ENCODE results near the gene SPINK8.

Gene SPINK8

GRCh38 chr3:48306290-48306689 is 27.2 kb downstream of the SPINK8 start:
- Histone ChIP-seq H3K4me3 (ENCODE audit: low read depth, low read length, poor library complexity, severe bottlenecking) (no peak overlapping the region), H3F3A (ENCODE audit: insufficient read depth, low read length) (no peaks in the 10 kb centered on the region), H3K9ac (ENCODE audit: low read length) (peak overlapping the region; percentile 27; the same call in 1 of the 2 replicates), H3K4me1 (ENCODE audit: insufficient read depth, low read length, severe bottlenecking) (peaks cover 35% of the 10 kb centered on the region), H3K27ac (ENCODE audit: low read depth, low read length, poor library complexity, severe bottlenecking) (peak overlapping the region; percentile 77), H4K20me1 (ENCODE audit: insufficient read depth, low read length) (no peaks in the 10 kb centered on the region), H3K36me3 (ENCODE audit: insufficient read depth, low read length) (no peaks in the 10 kb centered on the region), H3K4me2 (ENCODE audit: low read length) (peak overlapping the region; percentile 46), H3K27me3 (ENCODE audit: insufficient read depth, low read length) (no peaks in the 10 kb centered on the region), H3K9me3 (ENCODE audit: low read length) (no peaks in the 10 kb centered on the region), H3K9me2 (ENCODE audit: low read depth, low read length) (no peaks in the 10 kb centered on the region), H3K79me2 (ENCODE audit: insufficient read depth, low read length) (no peaks in the 10 kb centered on the region), H2AFZ (ENCODE audit: low read length) (peak overlapping the region; percentile 72; the same call in 1 of the 2 replicates)
- no peak for TF ChIP-seq CTCF (IDR thresholded peaks at IDR 0.05; ENCODE audit: low read length)
- no peak for TF ChIP-seq EZH2 (IDR thresholded peaks at IDR 0.05; ENCODE audit: borderline replicate concordance, low read length)

- Histone ChIP-seq H3K36me3 (ENCODE audit: insufficient read depth, low read length) (no peaks in the 10 kb centered on the region), H3K79me2 (ENCODE audit: insufficient read depth, low read length) (no peaks in the 10 kb centered on the region), H3K4me3 (ENCODE audit: low read depth, low read length, poor library complexity, severe bottlenecking) (no peak overlapping the region), H3K27ac (ENCODE audit: low read depth, low read length, poor library complexity, severe bottlenecking) (peak overlapping the region; percentile 77), H3F3A (ENCODE audit: insufficient read depth, low read length) (no peaks in the 10 kb centered on the region), H3K4me2 (ENCODE audit: low read length) (no peak overlapping the region), H2AFZ (ENCODE audit: low read length) (no peak overlapping the region), H3K9ac (ENCODE audit: low read length) (no peak overlapping the region), H4K20me1 (ENCODE audit: insufficient read depth, low read length) (no peaks in the 10 kb centered on the region), H3K9me2 (ENCODE audit: low read depth, low read length) (no peaks in the 10 kb centered on the region), H3K27me3 (ENCODE audit: insufficient read depth, low read length) (no peaks in the 10 kb centered on the region), H3K9me3 (ENCODE audit: low read length) (no peaks in the 10 kb centered on the region), H3K4me1 (ENCODE audit: insufficient read depth, low read length, severe bottlenecking) (peaks cover 39% of the 10 kb centered on the region)
- TF ChIP-seq CTCF (IDR thresholded peaks at IDR 0.05; ENCODE audit: low read length) (no peak), EZH2 (IDR thresholded peaks at IDR 0.05; ENCODE audit: borderline replicate concordance, low read length) (no peak)
These were observed 28.1 kb downstream of the SPINK8 start for GRCh38 chr3:48305396-48305795.

GRCh38 chr3:48303021-48303420 is 30.4 kb downstream of the SPINK8 start:
- no peak overlapping the region for H3K4me3 ChIP-seq (ENCODE audit: low read depth, low read length, poor library complexity, severe bottlenecking)

More at GRCh38 chr3:48303021-48303420, 30.4 kb downstream of the SPINK8 start:
- Histone ChIP-seq H3K36me3 (ENCODE audit: insufficient read depth, low read length) (peaks cover 6% of the 10 kb centered on the region), H3K9me3 (ENCODE audit: low read length) (no peaks in the 10 kb centered on the region), H3K79me2 (ENCODE audit: insufficient read depth, low read length) (no peaks in the 10 kb centered on the region), H3K9ac (ENCODE audit: low read length) (no peak overlapping the region), H3K27me3 (ENCODE audit: insufficient read depth, low read length) (no peaks in the 10 kb centered on the region), H4K20me1 (ENCODE audit: insufficient read depth, low read length) (no peaks in the 10 kb centered on the region), H3K4me1 (ENCODE audit: insufficient read depth, low read length, severe bottlenecking) (peaks cover 46% of the 10 kb centered on the region), H2AFZ (ENCODE audit: low read length) (no peak overlapping the region), H3K27ac (ENCODE audit: low read depth, low read length, poor library complexity, severe bottlenecking) (peak overlapping the region; percentile 33), H3F3A (ENCODE audit: insufficient read depth, low read length) (no peaks in the 10 kb centered on the region), H3K9me2 (ENCODE audit: low read depth, low read length) (no peaks in the 10 kb centered on the region), H3K4me2 (ENCODE audit: low read length) (no peak overlapping the region)
- no peak for TF ChIP-seq CTCF (IDR thresholded peaks at IDR 0.05; ENCODE audit: low read length)
- no peak for TF ChIP-seq EZH2 (IDR thresholded peaks at IDR 0.05; ENCODE audit: borderline replicate concordance, low read length)

All from OCI-LY1 (cell line).